Tongue (tissue), 2 donors: ENCODE results near the gene PCDHGA9. TPM values are rescaled to one million over a fixed set of nuclear protein-coding genes. Genes with fewer than 3 reads are reported as not detected.
"Not testable (repeated sequence)": the region's sequence is repeated elsewhere in the genome, so short reads cannot be mapped to it uniquely, and the experiment has no call there.

Source experiments
- DNase-seq: peaks from one replicate; pipeline ENCODE4 v3.0.0-alpha.2; 2015
- total RNA-seq: library from RNA; depleted of rRNA; stranded (reverse); fragments of >200 nt; gene quantifications from one replicate; pipeline ENCODE4 v1.2.3, GENCODE V29; 2014

Gene PCDHGA9
- total RNA-seq, result 12.2 TPM

DNA sequence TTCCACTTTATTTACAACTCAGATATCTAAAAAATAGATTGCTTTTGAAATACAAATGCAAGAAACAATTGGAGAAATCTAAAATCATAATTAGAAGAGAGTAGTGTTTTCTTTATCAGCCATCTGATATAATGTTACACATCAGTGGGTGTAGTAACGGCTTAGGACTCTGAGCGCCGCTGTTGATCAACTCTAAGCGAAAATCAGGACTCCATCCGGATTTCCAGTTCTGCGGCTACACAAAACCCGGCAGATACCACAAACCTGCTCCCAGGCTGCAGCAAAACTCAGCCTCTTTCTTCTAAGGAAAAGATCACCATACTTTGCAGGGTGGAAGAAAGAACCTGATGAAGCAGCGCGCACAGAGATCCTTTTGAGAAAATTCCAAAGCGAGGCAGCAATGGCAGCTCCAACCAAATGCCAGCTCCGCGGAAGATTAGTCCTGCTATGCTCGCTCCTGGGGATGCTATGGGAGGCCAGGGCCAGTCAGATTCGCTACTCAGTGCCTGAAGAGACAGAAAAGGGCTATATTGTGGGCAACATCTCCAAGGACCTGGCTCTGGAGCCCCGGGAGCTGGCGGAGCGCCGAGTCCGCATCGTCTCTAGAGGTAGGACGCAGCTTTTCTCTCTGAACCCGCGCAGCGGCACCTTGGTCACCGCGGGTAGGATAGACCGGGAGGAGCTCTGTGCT, at the start of gene PCDHGA9:
TSS of gene PCDHGA9 (plus strand) at position 226 of the 691 bp plus-strand sequence. CDS start at position 401, 175 bp downstream.
- peak; percentile 33 for DNase-seq

DNA sequence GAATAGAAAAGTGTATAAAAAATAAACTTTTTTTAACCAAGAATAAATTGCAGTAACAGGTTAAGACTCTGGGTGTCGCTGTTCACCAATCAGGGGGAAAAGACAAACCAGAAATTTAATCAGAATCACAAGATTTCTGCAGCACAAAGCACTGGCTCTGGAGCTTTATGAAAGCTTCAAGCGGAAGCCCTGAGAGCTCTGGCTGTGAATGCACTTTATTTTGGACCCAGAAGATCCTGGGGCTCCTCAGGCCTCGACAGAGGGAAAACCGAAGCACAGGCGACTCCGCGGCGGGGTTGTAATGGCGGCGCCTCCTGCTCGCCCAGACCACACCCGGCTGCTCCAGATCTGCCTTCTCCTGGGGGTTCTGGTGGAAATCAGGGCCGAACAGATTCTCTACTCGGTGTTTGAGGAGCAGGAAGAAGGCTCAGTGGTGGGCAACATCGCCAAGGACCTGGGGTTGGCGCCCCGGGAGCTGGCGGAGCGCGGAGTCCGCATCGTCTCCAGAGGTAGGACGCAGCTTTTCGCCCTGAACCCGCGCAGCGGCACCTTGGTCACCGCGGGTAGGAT, 47.6 kb upstream of the PCDHGA9 start, which contains the start of gene PCDHGA4:
TSS of gene PCDHGA4 (plus strand) at position 122 of the 570 bp plus-strand sequence. CDS start at position 209, 87 bp downstream.
- DNase-seq, result peak; percentile 3

DNA sequence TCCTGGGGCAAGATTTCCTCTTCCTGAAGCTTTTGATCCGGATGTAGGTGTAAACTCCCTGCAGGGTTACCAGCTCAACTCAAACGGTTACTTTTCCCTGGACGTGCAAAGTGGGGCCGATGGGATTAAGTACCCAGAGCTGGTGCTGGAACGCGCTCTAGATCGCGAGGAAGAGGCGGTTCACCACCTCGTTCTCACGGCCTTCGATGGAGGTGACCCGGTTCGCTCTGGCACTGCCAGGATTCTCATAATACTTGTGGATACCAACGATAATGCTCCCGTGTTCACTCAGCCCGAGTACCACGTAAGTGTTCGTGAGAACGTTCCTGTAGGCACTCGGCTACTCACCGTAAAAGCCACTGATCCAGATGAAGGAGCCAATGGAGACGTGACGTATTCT, 46.9 kb upstream of the PCDHGA9 start:
- DNase-seq, result no peak

DNA sequence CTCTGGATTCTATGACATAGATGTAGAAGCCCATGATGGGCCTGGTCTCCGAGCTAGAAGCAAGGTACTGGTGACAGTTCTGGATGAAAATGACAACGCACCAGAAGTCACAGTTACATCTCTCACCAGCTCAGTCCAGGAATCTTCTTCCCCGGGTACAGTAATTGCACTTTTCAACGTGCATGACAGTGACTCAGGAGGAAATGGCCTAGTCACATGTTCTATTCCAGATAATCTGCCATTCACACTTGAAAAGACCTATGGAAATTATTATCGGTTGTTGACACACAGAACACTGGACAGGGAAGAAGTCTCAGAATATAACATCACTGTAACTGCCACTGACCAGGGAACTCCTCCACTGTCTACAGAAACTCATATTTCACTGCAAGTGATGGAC, 46.4 kb upstream of the PCDHGA9 start:
- DNase-seq, result no peak

DNA sequence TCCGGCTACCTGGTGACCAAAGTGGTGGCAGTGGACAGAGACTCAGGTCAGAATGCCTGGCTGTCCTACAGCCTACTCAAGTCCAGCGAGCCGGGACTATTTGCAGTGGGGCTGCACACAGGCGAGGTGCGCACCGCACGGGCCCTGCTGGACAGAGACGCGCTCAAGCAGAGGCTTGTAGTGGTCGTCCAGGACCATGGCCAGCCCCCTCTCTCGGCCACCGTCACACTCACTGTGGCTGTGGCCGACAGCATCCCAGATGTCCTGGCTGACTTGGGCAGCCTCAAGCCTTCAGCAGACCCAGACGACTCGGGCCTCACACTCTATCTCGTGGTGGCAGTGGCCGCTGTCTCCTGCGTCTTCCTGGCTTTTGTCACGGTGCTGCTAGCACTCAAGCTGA, 45.6 kb upstream of the PCDHGA9 start:
- DNase-seq, result no peak

DNA sequence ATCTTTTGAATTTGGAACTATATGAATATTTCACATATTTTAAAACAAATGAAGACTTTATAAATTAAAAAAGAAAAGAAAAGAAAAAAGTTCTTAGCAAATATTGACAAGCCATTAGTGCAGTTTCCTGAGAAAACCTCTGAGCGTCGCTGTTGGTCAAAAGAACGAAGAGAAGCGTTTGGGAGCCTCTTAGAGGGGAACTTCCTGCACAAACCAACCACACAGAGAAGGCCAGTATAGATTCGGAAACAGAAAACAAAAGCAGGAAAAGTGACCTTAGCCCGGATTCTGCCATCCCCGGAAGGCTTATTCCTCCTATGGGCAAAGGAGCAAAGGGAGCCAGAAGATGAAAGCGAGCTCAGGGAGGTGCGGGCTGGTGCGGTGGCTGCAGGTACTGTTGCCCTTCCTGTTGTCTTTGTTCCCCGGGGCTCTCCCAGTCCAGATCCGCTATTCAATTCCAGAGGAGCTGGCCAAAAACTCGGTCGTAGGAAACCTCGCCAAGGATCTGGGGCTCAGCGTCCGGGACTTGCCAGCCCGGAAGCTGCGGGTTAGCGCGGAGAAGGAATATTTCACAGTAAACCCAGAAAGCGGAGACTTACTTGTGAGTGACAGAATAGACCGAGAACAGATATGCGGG, 42.7 kb upstream of the PCDHGA9 start, which contains the start of gene PCDHGB2:
TSS of gene PCDHGB2 (plus strand) at position 205 of the 637 bp plus-strand sequence. CDS start at position 347, 142 bp downstream.
- DNase-seq, result peak; percentile 19

DNA sequence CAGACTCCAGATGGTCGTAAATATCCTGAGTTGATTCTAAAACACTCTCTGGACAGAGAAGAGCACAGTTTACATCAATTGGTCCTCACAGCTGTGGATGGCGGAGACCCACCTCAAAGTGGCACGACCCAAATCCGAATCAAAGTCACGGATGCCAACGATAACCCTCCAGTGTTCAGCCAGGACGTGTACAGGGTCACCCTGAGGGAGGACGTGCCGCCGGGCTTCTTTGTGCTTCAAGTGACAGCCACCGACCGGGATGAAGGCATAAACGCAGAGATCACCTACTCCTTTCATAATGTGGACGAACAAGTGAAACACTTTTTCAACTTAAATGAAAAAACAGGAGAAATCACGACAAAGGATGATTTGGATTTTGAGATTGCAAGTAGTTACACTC, 41.9 kb upstream of the PCDHGA9 start:
- DNase-seq, result no peak

DNA sequence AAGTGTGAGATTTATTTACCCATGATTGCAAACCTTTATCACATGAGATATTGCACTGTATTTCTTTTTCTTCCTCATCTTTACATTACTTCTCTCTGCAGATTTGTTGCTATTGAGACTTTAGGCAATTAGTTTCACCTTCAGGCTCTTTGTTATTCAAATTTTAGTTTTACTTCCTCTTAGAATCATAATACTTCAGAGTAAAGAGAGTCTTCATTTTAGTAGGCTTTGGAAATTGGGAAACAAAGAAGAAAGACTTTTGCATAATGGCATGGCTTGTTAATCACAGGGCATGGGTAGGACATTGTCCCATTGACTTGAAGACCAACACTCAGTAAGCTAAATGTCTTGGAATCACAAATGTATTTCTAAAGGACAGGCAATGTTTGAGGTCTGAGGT, 39.9 kb upstream of the PCDHGA9 start:
- no peak for DNase-seq

DNA sequence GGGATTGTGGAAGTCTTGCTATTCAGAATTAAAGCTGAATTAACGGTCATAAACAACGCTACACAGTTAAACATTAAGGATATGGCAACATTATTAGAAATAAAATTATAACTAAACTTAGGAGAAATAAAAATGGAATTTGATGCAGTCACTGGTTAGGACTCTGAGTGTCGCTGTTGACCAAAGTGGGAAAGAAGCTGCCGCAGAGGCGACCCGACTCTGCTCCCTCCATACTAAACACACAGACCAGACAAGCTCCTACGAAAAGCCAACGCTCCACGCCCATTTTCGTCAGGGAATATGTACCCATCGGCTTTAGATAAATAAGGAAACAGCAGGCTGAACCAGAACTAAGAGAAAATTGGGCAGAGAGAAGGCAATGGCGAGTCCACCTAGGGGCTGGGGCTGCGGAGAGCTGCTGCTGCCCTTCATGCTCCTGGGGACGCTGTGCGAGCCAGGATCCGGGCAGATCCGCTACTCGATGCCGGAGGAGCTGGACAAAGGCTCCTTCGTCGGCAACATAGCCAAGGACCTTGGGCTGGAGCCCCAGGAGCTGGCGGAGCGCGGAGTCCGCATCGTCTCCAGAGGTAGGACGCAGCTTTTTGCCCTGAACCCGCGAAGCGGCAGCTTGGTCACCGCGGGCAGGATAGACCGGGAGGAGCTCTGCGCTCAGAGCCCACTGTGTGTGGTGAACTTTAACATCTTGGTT, 38.5 kb upstream of the PCDHGA9 start, which contains the start of gene PCDHGA5:
TSS of gene PCDHGA5 (plus strand) at position 211 of the 709 bp plus-strand sequence. CDS start at position 380, 169 bp downstream.
- peak; percentile 8 for DNase-seq

DNA sequence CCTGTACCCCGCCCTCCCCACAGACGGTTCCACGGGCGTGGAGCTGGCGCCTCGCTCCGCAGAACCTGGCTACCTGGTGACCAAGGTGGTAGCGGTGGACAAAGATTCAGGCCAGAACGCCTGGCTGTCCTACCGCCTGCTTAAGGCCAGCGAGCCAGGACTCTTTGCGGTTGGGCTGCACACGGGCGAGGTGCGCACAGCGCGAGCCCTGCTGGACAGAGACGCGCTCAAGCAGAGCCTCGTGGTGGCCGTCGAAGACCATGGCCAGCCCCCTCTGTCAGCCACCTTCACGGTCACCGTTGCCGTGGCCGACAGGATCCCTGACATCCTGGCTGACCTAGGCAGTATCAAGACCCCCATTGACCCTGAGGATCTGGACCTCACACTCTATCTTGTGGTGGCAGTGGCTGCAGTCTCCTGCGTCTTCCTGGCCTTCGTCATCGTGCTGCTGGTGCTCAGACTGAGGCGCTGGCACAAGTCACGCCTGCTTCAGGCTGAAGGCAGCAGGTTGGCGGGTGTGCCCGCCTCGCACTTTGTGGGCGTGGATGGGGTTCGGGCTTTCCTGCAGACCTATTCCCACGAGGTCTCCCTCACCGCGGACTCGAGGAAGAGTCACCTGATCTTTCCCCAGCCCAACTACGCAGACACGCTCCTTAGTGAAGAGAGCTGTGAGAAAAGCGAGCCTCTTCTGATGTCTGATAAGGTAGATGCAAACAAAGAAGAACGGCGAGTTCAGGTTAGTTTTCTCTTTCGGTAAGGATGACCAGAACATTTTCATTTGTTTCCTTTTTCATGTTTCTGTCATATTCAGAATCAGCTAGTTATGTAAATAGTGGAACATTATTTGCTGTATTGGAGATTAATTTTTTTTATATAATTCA, 36.3 kb upstream of the PCDHGA9 start:
- no peak for DNase-seq

DNA sequence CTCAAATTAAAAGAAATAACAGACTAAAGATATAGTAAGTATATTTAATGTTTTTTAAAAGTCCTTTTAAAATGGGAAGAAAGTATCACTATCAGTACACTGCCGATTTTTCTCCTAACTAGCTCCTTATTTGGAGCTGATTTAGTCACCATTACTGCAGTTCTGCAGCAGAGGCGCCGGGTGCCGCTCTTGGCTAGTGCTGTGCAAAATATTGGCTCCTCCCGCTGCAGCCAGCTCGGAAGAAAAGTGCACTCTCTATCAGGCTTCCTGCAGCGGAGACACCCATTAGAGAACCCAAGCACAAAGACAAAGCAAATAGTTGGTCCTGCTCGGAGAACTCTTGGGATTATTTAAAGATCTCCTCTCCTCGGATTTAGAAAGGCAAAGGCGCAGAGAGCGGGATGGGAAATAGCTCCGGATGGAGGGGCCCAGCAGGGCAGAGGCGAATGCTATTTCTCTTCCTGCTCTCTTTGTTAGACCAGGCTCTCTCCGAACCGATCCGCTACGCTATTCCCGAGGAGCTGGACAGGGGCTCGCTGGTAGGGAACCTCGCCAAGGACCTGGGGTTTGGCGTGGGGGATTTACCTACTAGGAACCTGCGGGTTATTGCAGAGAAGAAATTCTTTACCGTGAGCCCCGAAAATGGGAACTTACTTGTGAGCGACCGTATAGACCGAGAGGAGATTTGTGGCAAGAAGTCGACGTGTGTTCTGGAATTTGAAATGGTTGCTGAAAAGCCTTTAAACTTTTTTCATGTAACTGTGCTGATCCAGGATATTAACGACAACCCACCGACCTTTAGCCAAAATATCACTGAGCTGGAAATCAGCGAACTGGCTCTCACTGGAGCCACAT, 32.4 kb upstream of the PCDHGA9 start, which contains the start of gene PCDHGB3:
TSS of gene PCDHGB3 (plus strand) at position 249 of the 855 bp plus-strand sequence. CDS start at position 402, 153 bp downstream.
- DNase-seq, result peak; percentile 2

DNA sequence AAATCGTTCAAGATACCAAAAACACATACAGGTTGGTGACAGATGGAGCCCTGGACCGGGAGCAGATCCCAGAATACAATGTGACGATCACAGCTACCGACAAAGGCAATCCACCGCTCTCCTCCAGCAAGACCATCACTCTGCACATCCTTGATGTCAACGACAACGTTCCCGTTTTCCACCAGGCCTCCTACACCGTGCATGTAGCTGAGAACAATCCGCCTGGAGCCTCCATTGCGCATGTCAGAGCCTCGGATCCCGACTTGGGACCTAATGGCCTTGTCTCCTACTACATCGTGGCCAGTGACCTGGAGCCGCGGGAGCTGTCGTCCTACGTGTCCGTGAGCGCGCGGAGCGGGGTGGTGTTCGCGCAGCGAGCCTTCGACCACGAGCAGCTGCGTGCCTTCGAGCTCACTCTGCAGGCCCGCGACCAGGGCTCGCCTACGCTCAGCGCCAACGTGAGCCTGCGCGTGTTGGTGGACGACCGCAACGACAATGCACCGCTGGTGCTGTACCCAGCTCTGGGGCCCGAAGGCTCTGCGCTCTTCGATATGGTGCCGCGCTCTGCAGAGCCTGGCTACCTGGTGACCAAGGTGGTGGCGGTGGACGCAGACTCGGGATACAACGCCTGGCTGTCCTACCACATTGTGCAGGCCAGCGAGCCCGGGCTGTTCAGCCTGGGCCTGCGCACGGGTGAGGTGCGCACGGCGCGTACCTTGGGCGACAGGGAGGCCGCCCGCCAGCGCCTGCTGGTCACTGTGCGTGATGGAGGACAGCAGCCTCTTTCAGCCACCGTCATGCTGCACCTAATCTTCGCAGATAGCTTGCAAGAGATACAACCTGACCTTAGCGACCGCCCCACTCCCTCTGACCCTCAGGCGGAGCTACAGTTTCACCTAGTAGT, 30.8 kb upstream of the PCDHGA9 start:
- DNase-seq, result no peak

DNA sequence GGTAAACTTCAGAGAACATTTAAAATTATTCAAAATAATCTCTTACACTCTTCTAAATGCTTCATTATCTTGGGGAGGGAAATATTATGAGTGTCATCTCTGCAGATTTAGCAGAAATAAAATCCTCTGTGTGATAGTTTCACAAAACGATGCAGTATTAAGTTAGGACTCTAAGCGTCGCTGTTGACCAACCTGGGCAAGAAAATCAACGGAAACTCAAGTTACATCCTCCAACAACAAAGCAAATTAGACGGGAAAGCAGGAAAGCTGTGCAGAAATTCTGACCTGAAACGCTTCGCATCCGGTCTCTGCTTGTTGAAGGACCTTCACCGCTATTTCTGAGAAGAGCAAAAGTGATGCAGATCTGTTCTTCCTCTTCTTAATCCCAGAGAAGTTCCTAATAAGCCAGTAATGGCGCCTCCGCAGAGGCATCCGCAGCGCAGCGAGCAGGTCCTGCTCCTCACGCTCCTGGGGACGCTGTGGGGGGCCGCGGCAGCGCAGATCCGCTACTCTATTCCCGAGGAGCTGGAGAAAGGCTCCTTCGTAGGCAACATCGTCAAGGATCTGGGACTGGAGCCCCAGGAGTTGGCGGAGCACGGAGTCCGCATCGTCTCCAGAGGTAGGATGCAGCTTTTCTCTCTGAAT, 28.8 kb upstream of the PCDHGA9 start, which contains the start of gene PCDHGA6:
TSS of gene PCDHGA6 (plus strand) at position 219 of the 645 bp plus-strand sequence. CDS start at position 412, 193 bp downstream.
- peak; percentile 6 for DNase-seq

DNA sequence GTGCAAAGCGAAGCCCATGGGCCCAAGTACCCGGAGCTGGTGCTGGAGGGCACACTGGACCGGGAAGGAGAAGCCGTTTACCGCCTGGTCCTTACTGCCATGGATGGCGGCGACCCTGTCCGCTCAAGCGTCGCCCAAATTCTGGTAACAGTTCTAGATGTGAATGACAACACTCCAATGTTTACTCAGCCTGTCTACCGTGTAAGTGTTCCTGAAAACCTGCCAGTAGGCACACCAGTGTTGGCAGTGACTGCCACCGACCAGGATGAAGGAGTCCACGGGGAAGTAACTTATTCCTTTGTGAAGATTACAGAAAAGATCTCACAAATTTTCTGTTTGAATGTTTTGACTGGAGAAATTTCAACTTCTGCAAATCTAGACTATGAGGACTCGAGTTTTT, 28.0 kb upstream of the PCDHGA9 start:
- DNase-seq, result no peak

DNA sequence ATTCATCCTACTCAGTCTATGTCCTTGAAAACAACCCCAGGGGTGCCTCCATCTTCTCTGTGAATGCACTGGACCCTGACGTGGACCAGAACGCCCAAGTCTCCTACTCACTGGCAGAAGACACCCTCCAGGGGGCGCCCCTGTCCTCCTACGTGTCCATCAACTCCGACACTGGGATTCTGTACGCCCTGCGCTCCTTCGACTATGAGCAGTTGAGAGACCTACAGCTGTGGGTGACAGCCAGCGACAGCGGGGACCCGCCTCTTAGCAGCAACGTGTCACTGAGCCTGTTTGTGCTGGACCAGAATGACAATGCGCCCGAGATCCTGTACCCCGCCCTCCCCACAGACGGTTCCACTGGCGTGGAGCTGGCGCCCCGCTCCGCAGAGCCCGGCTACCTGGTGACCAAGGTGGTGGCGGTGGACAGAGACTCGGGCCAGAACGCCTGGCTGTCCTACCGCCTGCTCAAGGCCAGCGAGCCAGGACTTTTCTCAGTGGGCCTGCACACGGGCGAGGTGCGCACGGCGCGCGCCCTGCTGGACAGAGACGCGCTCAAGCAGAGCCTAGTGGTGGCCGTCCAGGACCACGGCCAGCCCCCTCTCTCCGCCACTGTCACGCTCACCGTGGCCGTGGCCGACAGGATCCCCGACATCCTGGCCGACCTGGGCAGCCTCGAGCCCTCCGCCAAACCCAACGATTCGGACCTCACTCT, 27.0 kb upstream of the PCDHGA9 start:
- DNase-seq, result not testable (repeated sequence)

DNA sequence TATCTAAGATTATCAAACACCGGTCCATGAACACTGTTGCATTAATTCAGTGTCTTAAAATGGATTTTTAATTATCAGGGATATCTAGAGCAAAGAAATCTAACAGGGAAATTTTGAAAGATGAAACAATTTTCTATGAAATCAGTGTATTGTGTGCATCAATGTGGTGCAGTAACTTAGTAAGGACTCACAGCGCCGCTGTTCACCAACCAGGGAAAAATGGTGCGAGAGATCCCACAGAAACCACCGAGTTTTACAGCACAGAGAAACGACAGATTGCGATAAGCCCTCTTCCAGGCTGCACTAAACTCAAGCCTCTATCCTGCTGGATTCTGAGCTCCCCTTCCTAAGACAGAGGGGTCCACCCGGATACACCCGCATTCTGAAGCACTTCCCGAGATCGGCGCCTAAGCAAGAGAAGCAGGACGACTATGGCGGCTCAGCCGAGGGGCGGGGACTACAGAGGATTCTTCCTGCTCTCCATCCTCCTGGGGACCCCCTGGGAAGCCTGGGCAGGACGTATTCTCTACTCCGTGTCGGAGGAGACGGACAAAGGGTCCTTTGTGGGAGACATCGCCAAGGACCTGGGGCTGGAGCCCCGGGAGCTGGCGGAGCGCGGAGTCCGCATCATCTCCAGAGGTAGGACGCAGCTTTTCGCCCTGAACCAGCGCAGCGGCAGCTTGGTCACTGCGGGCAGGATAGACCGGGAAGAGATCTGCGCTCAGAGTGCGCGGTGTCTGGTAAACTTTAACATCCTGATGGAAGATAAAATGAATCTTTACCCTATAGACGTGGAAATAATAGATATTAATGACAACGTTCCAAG, 19.9 kb upstream of the PCDHGA9 start, which contains the start of gene PCDHGA7:
TSS of gene PCDHGA7 (plus strand) at position 274 of the 826 bp plus-strand sequence. CDS start at position 432, 158 bp downstream.
- DNase-seq, result peak; percentile 2

DNA sequence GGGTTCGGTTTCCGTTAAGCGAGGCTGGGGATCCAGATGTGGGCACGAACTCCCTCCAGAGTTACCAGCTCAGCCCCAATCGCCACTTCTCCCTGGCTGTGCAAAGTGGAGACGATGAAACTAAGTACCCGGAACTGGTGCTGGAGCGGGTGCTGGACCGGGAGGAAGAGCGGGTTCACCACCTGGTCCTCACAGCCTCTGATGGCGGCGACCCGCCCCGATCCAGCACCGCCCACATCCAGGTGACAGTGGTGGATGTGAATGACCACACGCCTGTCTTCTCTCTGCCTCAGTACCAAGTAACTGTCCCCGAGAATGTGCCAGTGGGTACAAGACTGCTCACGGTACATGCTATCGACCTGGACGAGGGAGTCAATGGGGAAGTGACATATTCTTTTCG, 19.2 kb upstream of the PCDHGA9 start:
- no peak for DNase-seq
